GM18907 (cell line): ENCODE measurements around the gene ENDOU.
"Not testable (repeated sequence)": the region's sequence is repeated elsewhere in the genome, so short reads cannot be mapped to it uniquely, and the experiment has no call there.

Experiments used
- ATAC-seq: cut with Tn5 transposase; IDR thresholded peaks from one replicate; pipeline ENCODE4 v1.9.1; 2021; ENCODE audit warnings: mild to moderate bottlenecking, moderate library complexity; ENCODE audit not compliant: unreplicated experiment

Gene ENDOU

GRCh38 chr12:47700263-47700662 lies 25.0 kb downstream of the ENDOU start:
- ATAC-seq, result no peak

GRCh38 chr12:47698631-47699030 lies 26.7 kb downstream of the ENDOU start:
- ATAC-seq, result no peak

- no peak for ATAC-seq
Measured at GRCh38 chr12:47698055-47698454, 27.2 kb downstream of the ENDOU start.

GRCh38 chr12:47689215-47689614 lies 36.1 kb downstream of the ENDOU start:
- ATAC-seq, result no peak

DNA sequence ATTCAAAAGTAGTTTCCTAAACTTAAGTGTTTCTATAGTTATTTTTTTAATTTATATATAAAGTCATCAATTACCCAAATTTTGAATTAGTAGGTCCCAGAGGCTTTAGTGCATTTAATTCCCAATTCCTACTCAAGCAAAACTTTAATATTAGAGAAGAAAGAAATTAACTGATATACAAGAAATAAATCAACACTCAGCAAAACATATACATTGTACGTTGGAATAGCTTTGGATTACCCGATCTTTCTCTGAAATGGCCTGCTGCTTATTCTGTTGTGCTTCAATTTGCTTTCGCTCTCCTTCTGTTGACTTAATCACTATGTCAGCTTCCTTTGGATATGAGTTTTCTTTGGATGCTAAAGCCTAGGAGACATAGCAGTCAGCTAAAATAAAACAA lies 37.7 kb downstream of the ENDOU start:
- ATAC-seq, result no peak

- no peak for ATAC-seq
Measured at GRCh38 chr12:47686645-47687240, 38.5 kb downstream of the ENDOU start.

- ATAC-seq, result no peak
Measured at GRCh38 chr12:47679785-47680184, 45.5 kb downstream of the ENDOU start.

DNA sequence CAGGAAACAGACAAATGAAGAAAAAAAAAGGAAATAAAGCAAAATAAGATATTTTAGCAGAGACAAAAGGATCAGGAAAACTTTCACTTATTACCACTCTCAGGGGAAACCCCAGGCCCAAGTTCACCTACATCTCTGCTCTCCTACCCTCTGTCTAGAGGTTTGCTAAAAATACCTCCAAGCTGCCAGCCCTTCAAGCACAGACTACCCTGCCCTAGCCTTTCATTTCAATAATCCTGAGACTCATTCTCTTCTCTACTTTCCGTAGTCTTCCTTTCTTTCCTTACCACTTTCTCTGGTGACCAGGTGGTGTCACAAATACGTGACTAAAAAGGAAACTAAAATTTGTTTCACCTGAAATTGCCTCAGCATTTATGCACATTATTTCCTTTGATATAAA lies 53.2 kb downstream of the ENDOU start:
- no peak for ATAC-seq

DNA sequence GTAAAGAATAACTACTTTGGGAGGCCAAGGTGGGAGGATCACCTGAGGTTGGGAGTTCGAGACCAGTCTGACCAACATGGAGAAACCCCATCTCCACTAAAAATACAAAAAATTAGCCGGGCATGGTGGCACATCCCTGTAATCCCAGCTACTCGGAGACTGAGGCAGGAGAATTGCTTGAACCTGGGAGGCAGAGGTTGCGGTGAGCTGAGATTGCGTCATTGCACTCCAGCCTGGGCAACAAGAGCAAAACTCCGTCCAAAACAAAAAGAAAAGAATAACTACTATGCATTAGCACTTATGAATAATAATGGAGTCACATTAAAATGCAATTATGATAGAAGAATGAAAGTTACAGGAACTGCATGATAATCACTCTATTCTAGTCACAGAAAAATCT lies 57.4 kb downstream of the ENDOU start:
- not testable (repeated sequence) for ATAC-seq
